ENCODE results near the gene CCND2.

DNA sequence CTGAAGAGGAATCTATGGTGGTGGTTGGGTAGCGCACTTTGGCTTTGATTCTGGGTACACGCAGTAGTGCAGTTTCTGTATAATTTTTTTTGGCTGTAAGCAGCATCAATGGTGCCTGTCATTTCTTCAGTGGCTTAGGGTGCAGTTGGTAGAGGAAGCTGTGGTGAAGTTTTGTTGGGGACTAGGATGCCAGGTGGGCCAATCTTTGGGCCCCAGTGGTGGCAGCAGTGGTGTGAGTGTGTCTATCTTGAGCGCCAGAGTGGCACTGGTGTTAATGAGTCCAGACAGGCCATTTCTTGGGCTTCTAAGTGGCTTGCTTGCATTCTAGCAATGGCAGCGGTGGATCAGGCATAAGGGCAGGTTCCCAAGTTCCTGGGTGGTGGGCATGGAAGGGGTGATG lies 33.8 kb upstream of the CCND2 start:
- no peak for TF ChIP-seq CREB1 (IDR thresholded peaks at IDR 0.05; ENCODE audit: low read depth)
- no peak for TF ChIP-seq YY1 (IDR thresholded peaks at IDR 0.05; ENCODE audit: low read depth)
- TF ChIP-seq, protein P1, sequence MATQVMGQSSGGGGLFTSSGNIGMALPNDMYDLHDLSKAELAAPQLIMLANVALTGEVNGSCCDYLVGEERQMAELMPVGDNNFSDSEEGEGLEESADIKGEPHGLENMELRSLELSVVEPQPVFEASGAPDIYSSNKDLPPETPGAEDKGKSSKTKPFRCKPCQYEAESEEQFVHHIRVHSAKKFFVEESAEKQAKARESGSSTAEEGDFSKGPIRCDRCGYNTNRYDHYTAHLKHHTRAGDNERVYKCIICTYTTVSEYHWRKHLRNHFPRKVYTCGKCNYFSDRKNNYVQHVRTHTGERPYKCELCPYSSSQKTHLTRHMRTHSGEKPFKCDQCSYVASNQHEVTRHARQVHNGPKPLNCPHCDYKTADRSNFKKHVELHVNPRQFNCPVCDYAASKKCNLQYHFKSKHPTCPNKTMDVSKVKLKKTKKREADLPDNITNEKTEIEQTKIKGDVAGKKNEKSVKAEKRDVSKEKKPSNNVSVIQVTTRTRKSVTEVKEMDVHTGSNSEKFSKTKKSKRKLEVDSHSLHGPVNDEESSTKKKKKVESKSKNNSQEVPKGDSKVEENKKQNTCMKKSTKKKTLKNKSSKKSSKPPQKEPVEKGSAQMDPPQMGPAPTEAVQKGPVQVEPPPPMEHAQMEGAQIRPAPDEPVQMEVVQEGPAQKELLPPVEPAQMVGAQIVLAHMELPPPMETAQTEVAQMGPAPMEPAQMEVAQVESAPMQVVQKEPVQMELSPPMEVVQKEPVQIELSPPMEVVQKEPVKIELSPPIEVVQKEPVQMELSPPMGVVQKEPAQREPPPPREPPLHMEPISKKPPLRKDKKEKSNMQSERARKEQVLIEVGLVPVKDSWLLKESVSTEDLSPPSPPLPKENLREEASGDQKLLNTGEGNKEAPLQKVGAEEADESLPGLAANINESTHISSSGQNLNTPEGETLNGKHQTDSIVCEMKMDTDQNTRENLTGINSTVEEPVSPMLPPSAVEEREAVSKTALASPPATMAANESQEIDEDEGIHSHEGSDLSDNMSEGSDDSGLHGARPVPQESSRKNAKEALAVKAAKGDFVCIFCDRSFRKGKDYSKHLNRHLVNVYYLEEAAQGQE (IDR thresholded peaks at IDR 0.05; ENCODE audit: low read depth), result no peak
- TF ChIP-seq RAD21 (IDR thresholded peaks at IDR 0.05; ENCODE audit: low read depth), result no peak
- TF ChIP-seq TAF1 (IDR thresholded peaks at IDR 0.05; ENCODE audit: low read depth), result no peak
- TF ChIP-seq NFIC (IDR thresholded peaks at IDR 0.05), result no peak
- TF ChIP-seq TEAD4 (IDR thresholded peaks at IDR 0.05), result no peak

Data from Ishikawa (cell line).